Stomach (tissue), 9 donors: Measurements from ENCODE around the gene EXOSC6. TPM values are rescaled to one million over a fixed set of nuclear protein-coding genes. Genes with fewer than 3 reads are reported as not detected.
"Not testable (repeated sequence)": the region's sequence is repeated elsewhere in the genome, so short reads cannot be mapped to it uniquely, and the experiment has no call there.

Experiments used
- DNase-seq, 2 donors: peaks; one replicate each; pipeline versions ENCODE4 v3.0.0 to v3.0.0-alpha.2; 2013 to 2019
- H3K27ac ChIP-seq, 5 donors: fragments of 200-600 bp in 4 of 5; sonication (generic) in 4 of 5; one replicate each; pipeline ENCODE4 v1.5.1; 2013 to 2019; ENCODE audit warnings: mild to moderate bottlenecking in 1 of 5, moderate library complexity in 1 of 5
- H3K27me3 ChIP-seq, 3 donors: fragments of 200-600 bp; sonication (generic); one replicate each; pipeline ENCODE4 v1.5.1; 2017 to 2019; ENCODE audit warnings: mixed run types in 1 of 3
- H3K36me3 ChIP-seq, 4 donors: fragments of 200-600 bp; sonication (generic); 1 replicate in 3 of 4; 2 replicates in 1 of 4; pipeline ENCODE4 v1.5.1; 2016 to 2019
- H3K4me1 ChIP-seq, 4 donors: fragments of 200-600 bp; sonication (generic); one replicate each; pipeline ENCODE4 v1.5.1; 2016 to 2019
- H3K4me3 ChIP-seq, 4 donors: fragments of 200-600 bp; sonication (generic) in 3 of 4; one replicate each; pipeline ENCODE4 v1.5.1; 2016 to 2019; ENCODE audit warnings: mild to moderate bottlenecking in 1 of 4
- H3K9me3 ChIP-seq, 4 donors: fragments of 200-600 bp; sonication (generic); one replicate each; pipeline ENCODE4 v1.5.1; 2016 to 2019
- WGBS, 5 donors: extraction: QIAGEN DNeasy Blood & Tissue Kit in 3 of 5; methylation state at CpG; one replicate each; pipeline versions ENCODE4 v1.1.5 to v1.1.7; 2013 to 2018; 5-methylcytosine and 5-hydroxymethylcytosine counted together
- intact Hi-C: fragments of 100-400 bp; cut with DNase I; formaldehyde crosslinking; loops from one replicate; pipeline ENCODE4 v1.15.1; 2023; ENCODE audit warnings: low total_unique reads
- polyA plus RNA-seq, 3 donors: library from polyadenylated mRNA; stranded (reverse); fragments of 200-250 nt; gene quantifications; one replicate each; pipeline ENCODE4 v1.2.3, GENCODE V29; 2013
- small RNA-seq, 4 donors: library from RNA; depleted of rRNA; stranded (forward); fragments of <200 nt; gene quantifications; one replicate each; pipeline ENCODE3, GENCODE V24; 2016
- total RNA-seq, 5 donors: library from RNA; depleted of rRNA; stranded (reverse); fragments of >200 nt; gene quantifications; one replicate each; pipeline versions ENCODE4 v1.1.0 to v1.2.3, GENCODE V29; 2014 to 2016
- donor health status: healthy with polysubstance abuse.
- donor health status: Bipolar disorder and iron deficiency.
- donor health status: healthy.

EXOSC6 gene
- total and polyA plus RNA-seq, 8 donors, result 7.0 to 45.2 (median 24.4) TPM

- H3K4me3 ChIP-seq, H3K36me3 ChIP-seq, intact Hi-C loops, H3K27me3 ChIP-seq, H3K9me3 ChIP-seq, H3K27ac ChIP-seq, H3K4me1 ChIP-seq: not testable (repeated sequence)
- WGBS, 5 donors, result 21 to 42% (median 30%) methylated on average over 3 of the region's 3 CpGs
- peak in 1 of 2 donors; percentile 12 for DNase-seq
Observed at GRCh38 chr16:70198666-70199065, 53.1 kb downstream of the EXOSC6 start.

- H3K9me3 ChIP-seq, H3K27ac ChIP-seq, intact Hi-C loops, DNase-seq, H3K27me3 ChIP-seq, H3K4me1 ChIP-seq, H3K4me3 ChIP-seq, H3K36me3 ChIP-seq: not testable (repeated sequence)
- 77 to 89% (median 85%) methylated on average over 8 to 9 of the region's 9 CpGs for WGBS, 5 donors
Observed at GRCh38 chr16:70198230-70198629, 53.5 kb downstream of the EXOSC6 start.

- H3K27ac ChIP-seq, H3K36me3 ChIP-seq, H3K4me3 ChIP-seq, H3K27me3 ChIP-seq, intact Hi-C loops, H3K4me1 ChIP-seq, H3K9me3 ChIP-seq, DNase-seq: not testable (repeated sequence)
- 69 to 80% (median 70%) methylated on average over 2 to 7 of the region's 7 CpGs for WGBS, 5 donors
Observed at GRCh38 chr16:70197611-70198010, 54.1 kb downstream of the EXOSC6 start.

Small RNA genes lying within 50 kb of the gene (small RNA-seq; reads per million reads assigned to genes)
- gene AC009060.2 (0 reads per million in 4 donors), gene RN7SL279P (0 reads per million in 4 donors)

Other genes with a start within 250 kb of the EXOSC6 start
- gene PDPR, start 137.6 kb downstream of the EXOSC6 start, total RNA-seq, result 10 to 100 TPM; 11.3 to 85.7 (median 29.6) TPM
- 1 to 10 TPM; 2.4 to 5.0 (median 4.1) TPM for gene PDPR, start 137.6 kb downstream of the EXOSC6 start, polyA plus RNA-seq
- 1 to 10 TPM in 2 of 5 donors, not detected in 3; 1.3 to 3.0 TPM for gene CLEC18C, start 78.2 kb downstream of the EXOSC6 start, total RNA-seq
- gene CLEC18C, start 78.2 kb downstream of the EXOSC6 start, polyA plus RNA-seq, result under 1 TPM in 2 of 3 donors, not detected in 1; 0.06 to 0.08 TPM
- 100 to 1,000 TPM in 1 of 5 donors, 10 to 100 TPM in 4; 49.2 to 143 (median 61.9) TPM for gene AARS1, start 37.6 kb upstream of the EXOSC6 start, total RNA-seq
- gene AARS1, start 37.6 kb upstream of the EXOSC6 start, polyA plus RNA-seq, result 10 to 100 TPM; 26.7 to 35.7 (median 34.6) TPM
- gene DDX19B, start 47.2 kb upstream of the EXOSC6 start, total RNA-seq, result 10 to 100 TPM in 4 of 5 donors, 1 to 10 TPM in 1; 9.8 to 34.3 (median 25.7) TPM
- 10 to 100 TPM; 16.8 to 28.7 (median 20.4) TPM for gene DDX19B, start 47.2 kb upstream of the EXOSC6 start, polyA plus RNA-seq
- gene DDX19A, start 95.0 kb upstream of the EXOSC6 start, total RNA-seq, result 100 to 1,000 TPM in 1 of 5 donors, 10 to 100 TPM in 4; 14.8 to 130 (median 38.5) TPM
- gene DDX19A, start 95.0 kb upstream of the EXOSC6 start, polyA plus RNA-seq, result 10 to 100 TPM; 16.1 to 21.1 (median 16.5) TPM
- 10 to 100 TPM in 4 of 5 donors, 1 to 10 TPM in 1; 7.7 to 51.3 (median 17.4) TPM for gene ST3GAL2, start 187.2 kb upstream of the EXOSC6 start, total RNA-seq
- 1 to 10 TPM; 2.6 to 5.9 (median 3.2) TPM for gene ST3GAL2, start 187.2 kb upstream of the EXOSC6 start, polyA plus RNA-seq
- gene FCSK, start 202.7 kb upstream of the EXOSC6 start, total RNA-seq, result 10 to 100 TPM in 4 of 5 donors, 1 to 10 TPM in 1; 5.8 to 92.7 (median 43.3) TPM
- 10 to 100 TPM in 1 of 3 donors, 1 to 10 TPM in 2; 7.7 to 11.8 (median 9.8) TPM for gene FCSK, start 202.7 kb upstream of the EXOSC6 start, polyA plus RNA-seq